HG03139 (cell line): ENCODE measurements around the gene ADGRF1.

ENCODE experiments used
- ATAC-seq: cut with Tn5 transposase; IDR thresholded peaks from one replicate; pipeline ENCODE4 v1.9.1; 2021; ENCODE audit not compliant: unreplicated experiment

ADGRF1 gene

DNA sequence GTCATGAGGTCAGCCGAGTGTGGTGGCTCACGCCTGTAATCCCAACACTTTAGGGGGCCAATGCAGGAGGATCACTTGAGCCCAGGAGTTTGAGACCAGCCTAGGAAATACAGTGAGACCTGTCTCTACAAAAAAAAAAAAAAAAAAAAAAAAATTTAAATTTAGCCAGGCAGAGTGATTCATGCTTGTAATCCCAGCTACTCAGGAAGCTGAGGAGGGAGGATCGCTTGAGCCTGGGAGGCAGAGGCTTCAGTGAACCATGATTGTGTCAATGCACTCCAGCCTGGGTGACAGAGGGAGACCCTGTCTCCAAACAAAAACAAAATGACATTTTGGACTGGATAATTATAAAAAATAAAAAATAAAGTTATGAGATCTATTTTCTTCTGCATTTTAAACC lies 56.2 kb downstream of the ADGRF1 start:
- no peak for ATAC-seq

DNA sequence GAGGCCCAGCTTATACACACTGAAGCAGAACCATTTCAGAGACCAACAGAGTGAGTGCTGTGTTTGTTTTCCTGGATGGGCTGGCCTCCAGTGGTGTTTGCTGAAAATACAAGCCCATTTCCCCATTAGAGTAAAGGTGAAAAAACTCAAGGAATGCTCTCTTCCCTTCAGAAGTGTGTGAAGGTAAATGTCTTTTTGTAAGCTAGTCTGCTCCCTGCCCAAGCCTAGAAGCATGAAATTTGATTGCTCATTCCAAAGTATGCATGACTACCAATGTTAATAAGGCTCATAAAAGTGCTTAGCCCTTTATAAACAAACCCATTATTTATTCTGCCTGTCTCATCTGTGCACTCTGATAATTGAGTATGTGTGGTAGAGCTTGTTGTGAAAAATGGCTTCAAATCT lies 59.1 kb downstream of the ADGRF1 start:
- ATAC-seq: no peak

DNA sequence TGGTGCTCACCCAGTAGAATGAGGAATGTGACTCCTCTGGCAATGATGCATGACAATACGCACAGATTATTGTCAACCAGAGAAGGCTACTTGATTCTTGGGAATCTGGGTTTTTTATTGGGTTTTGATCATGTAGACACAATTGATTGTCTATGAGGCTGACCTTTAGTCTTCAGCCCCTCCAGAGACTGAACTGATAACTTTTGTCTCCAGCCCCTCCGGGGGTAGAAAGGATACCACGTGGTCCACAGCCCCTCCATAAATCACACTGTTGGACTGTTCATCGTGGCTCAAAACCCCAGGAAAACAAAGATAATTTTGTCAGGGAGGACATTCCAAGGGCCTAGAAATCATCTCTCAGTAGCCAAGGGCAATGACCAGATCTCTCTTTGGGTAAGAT lies 62.9 kb downstream of the ADGRF1 start:
- ATAC-seq: no peak

DNA sequence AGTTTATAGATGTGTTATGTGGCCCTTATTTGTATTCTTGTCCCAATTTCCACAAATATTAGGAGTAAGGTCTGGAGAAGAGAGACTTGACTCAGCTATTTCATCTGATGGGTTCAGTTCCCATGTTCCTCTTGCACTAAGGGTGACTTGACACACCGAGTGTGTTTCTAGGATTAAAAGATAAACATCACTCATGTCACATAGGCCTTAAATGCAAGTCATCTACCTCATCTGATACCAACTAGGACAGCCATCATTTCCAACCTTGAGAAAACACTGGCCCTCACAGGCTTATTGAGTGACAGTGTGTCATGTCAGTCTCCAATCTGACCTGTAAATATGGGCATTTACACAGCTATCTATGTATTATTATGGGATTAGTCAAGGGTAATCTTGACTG lies 67.3 kb downstream of the ADGRF1 start:
- no peak for ATAC-seq

DNA sequence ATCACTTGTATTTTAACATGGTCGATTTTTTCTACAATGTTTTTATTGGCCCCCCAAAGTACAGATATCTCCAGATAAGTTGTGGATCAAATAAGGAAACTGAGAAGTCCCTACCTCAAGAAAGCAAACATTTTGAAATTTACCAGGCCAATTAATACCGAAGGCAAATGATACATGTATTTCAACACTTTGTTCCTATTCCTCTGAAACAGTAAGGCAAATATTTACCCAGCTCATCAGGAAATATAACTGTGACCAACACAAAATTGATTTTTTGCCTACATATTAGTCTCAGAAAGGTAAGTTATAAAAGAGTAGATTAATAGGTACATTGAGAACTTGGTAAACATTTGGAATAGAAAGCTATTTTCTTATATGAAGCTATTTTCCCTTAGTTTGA lies 69.1 kb downstream of the ADGRF1 start:
- ATAC-seq: no peak

DNA sequence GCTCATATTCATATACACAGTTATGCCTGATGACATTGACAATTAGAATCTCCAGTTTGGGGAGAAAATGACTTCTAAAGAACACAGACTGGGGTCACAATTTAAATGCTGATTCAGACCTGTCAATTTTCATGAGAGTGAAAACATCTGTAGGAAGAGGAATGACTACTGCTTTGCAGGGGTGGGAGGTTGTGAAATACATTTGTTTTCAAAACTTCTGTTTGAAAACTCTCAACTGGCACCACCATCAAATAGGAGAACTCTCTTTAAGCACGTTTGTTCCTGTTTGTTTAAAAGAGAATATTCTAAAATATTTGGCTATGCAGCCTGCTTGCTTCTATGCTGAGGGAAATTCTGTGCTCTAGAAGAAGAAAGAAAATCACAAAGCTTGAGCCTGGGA lies 69.6 kb downstream of the ADGRF1 start:
- ATAC-seq: no peak

DNA sequence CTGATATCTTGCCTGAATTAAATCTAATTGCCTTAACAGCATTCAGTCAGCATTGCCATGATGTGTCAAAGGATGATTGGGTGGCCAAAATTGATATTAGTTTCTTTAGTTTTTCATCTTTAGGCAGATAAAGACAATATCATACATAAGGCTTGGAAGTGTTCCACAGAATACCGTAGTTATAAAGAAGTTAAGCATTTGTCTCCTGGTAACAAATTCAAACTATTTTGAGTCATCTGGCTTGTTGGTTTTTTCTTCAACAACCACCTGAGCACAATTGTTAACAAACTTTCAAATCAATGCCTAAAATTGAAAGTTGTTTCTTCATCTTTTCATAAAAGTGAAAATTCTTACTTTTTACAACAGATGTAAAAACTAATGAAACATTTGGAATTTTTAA lies 72.9 kb downstream of the ADGRF1 start:
- ATAC-seq: no peak

DNA sequence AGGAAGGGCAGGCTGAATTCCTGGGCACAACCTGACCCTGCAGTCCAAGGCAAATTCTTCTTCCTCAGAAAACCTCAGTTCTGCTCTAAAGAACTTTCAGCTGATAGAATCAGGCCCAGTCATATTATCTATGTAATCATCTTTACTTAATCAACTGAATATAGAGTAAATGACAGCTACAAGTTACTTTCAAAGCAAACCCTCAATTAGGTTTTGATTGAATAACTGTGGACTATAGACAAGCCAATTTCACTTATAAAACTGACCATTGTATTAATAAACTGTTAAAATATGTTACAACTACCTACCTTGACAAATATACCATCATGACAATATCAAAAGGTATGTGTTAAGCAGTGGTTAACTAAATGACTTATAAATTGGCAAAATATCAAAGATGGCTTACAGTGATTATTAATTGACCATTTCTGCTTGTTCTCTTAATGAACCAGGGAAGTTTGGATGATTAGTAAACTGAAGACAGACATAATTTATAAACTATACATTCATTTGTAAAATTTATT lies 74.2 kb downstream of the ADGRF1 start:
- no peak for ATAC-seq

DNA sequence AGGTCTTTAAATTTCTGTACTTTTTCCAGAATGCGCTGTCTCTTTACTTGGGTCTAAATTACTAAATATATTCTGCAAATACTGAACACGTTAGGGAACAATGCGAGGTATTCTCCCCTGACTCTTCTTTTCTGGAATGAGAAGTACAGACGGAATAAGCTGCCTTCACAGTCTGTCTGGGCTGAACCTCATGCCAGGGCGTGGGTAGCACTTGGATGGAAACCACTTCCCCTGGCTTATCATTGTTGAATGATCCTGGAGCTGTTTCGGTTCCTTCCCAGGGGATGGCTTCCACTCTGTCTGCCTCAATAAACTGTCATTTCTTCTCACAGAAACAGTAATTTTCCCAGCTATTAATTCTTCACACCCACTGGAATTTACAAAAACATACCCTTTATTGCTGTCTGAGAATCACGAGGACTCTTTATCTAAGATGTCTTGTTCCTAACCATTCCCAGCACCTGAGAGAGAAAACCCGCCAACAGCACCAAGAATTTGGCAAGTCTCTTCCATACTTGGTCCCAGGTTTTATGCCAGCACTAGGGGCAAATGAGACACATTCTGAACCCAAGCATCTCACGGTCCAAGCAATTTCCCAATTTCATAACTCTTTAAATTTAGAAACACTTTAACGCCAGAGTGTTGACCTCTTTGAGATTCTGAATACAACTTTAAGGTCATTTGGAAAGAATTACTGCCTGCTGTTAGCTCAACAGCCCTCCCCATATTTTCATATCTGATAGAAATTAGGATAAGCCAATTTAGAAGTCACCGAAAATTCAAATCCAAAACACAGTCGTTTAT lies 77.2 kb downstream of the ADGRF1 start:
- ATAC-seq: no peak

DNA sequence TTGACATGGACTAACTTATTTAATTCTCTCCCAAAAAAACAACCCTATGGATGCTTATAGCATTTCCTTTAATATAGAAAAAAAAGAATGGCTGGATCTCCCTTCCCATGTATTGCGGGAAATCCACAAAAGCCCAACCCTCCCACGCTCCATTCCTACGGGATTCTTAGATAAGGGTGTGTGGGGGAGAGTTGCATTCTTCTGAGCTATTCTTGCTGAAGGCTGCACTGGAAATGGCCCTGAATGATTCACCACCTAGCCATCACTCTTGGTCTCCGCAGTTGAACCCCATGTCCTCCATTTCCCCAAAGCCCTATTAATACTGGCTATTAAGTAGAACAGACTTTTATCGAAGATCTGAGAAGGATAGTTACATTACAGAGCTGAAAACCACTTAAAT lies 78.5 kb downstream of the ADGRF1 start:
- no peak for ATAC-seq

DNA sequence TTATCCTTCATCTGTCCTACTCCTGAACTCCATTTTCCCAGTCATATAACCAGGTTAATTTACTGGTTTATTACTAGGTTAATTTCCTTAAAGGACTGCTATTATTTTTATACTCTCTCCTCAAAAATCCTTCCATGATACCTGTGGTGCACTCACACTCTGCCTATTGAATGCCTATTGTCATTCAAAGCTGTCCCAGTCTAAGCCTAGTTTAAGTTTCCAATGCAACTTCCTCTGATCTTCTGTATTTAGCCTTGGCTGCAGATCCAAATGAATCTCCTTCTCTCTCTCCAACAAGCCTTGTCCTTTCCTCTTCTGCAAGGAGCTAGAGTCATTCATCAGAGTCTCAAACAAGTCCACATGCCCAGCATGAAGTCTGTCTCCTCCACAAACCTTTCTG lies 79.1 kb downstream of the ADGRF1 start:
- no peak for ATAC-seq

DNA sequence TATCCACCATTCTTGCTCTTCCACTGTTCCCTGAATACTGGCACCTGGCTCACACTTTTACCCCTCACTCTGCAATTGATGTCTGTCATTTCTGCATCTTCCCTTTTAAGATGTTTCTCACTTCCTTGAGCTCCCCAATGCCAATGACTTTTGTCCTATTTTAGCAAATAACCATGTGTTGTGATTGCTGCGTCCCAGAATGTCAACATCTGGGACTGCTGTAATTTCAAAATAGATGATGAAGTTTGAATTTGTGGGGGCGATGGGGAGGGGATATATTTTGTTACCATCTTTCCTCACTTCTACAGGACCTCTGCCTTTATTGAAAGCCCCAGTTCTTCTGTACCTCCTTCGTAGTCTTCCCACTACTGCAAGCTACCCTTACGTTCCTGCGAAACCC lies 80.4 kb downstream of the ADGRF1 start:
- no peak for ATAC-seq

DNA sequence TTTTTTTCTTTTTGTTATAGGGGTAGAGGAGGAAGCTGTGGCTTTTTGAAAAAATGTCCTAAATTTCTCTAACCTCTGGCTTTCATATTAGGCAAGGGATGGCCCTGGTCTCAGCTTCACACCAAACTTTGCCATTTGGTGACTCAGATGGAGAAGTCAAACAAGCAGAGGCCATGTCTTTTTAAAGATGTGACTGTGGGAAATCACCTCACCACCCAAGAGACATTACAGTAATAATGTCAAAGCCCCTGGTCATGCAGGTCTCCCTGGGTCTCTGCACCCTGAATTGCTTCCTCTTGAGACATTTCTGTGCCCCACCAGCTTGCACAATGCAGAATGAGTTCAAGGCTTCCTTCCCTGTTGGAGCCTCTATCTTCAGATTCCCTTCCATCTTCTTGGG lies 80.9 kb downstream of the ADGRF1 start:
- ATAC-seq: no peak

DNA sequence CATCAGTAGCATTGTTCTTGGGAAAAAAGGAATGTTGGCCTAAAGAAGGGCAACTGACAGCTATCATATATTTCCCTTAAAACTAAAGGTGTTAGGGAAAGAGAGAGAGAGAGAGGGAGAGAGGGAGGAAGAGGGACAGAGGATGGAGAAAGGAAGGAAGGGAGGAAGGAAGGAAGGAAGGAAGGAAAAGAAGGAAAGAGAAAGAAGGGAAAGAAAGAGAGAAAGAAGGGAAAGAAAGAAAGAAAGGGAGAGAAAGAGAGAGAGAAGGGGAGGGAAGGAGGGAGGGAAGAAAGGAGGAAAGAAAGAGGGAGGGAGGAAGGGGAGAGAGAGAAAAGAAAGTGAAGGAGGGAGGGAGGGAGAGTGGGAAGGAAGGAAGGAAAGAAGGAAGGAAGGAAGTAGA lies 82.7 kb downstream of the ADGRF1 start:
- no peak for ATAC-seq

DNA sequence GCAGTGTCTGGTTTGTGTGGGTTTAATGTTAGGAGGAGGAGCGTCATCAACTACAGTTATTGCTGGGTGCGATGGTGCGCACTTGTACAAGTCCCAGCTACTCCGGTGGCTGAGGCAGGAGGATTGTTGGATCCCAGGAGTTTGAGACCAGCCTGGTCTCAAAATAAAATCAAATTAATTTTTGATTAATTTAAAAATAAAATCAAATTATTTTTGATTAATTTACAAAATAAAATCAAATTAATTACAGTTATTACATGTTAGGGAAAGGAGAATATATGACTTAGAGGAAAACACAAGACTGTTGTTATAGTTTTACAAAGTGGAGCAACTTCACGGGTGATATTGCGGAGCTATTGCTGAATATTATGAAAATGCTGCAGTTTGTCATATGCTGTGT lies 85.7 kb downstream of the ADGRF1 start:
- ATAC-seq: no peak

DNA sequence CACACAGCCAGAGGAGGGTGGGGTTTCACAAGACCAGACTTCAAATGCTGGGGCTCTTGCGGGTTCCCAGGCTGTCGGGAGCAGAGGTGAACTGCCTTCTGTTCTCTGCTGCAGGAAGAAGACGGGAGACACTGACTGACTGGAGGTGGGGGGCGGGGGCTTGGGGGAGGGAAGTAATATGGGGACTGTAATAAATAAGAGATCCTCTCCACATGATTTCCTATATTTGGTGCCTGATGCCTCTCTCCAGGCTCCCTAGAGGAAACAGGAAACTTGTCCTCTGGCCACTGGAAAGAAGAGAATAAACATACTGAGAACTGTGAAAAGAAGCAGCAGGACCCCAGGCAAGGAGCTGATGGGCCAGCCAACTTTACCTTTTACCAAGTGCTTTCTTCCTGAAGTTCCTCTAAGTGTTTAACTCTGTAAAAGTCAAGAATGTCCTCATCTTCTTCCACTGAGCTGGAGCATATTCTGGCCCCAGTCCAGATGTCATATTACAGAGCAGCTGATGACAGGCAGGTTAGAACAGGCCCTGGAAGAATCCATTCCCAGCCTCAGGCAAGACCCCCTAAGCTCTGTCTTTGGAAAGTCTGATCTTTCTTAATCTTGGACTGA lies 87.2 kb downstream of the ADGRF1 start:
- ATAC-seq: no peak

DNA sequence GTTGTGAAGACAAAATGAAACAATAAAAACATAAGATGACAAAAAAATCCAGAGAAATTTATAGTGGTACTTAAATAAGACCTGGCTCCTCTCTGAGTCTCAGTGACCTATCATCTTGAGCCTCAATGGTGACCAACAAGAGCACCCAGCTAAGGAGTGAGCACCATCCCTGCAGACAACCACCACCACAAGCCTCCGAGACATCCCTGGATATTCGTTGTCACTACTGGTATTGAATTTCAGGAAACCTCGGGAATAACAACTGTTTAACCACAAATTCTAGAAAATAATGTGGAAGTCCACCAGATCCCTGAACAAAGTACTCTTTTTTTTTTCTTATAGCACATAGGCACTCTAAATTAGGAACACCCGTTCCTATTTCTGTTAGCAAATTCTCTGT lies 88.2 kb downstream of the ADGRF1 start:
- ATAC-seq: no peak

DNA sequence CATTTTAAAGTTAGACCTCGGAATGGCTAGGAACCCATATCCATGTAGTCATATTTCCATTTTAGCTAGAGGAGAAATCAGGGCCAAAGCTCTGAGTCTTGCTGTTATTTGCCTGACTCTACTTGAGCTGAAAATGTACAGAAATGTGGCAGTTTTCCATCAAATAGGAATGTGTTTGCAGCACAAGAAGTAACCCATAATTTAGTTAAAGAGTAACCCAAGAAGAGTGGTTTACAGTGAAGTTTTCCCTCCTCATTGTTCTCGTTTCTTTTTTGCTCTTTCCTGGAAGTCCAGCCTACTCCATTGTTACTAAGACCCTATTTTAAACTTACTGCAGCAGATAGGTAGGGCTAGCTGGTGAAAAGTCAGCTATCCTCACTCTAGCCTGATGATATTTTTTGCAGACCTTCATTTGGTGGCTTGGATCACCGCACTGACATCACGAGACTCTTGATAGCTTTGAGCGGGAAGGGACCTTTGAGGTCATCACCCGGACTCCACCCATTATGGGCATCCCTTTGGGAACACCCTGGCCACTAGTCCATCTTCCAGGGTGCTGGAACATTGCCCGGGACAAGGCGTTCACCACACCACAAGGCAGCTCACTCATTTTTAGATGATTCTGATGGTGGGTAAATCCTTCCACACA lies 92.4 kb downstream of the ADGRF1 start:
- ATAC-seq: no peak

DNA sequence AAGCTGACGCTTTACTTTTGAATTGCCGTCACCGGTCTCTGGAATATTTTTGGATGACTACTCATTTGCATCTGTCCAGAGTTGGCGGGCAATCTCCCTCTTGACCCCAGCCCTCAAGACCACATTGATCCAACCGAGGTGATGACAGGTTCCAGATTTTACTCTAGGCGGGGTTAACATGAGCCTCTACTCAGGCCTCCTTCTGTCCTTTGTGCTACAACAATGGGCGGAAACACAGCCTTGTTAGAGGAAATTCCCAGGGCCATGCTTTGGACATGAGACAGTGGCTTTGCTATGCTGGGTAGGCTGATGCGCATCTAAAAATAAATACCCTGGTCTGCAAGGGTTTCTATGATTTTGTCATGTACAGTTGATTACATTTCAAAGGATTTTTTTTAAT lies 93.4 kb downstream of the ADGRF1 start:
- ATAC-seq: no peak
